GM19023 (cell line): ENCODE data around the gene PRR7.

Experiments
- ATAC-seq: cut with Tn5 transposase; IDR thresholded peaks from one replicate; pipeline ENCODE4 v1.9.1; 2021; ENCODE audit warnings: mild to moderate bottlenecking, moderate library complexity; ENCODE audit not compliant: unreplicated experiment

Gene PRR7

GRCh38 chr5:177468685-177469628, 22.3 kb downstream of the PRR7 start:
- ATAC-seq = no peak

- ATAC-seq = no peak
Measured at GRCh38 chr5:177469750-177470525, 23.3 kb downstream of the PRR7 start.

- no peak for ATAC-seq
Measured at GRCh38 chr5:177470759-177471536, 24.3 kb downstream of the PRR7 start.

GRCh38 chr5:177471610-177472356, 25.2 kb downstream of the PRR7 start:
- ATAC-seq = no peak

- peak; percentile 46 for ATAC-seq
Measured at GRCh38 chr5:177472460-177473442, 26.1 kb downstream of the PRR7 start.

- ATAC-seq = peak; percentile 40
Measured at GRCh38 chr5:177473443-177474001, 26.9 kb downstream of the PRR7 start, which contains the start of gene DBN1. Gene DBN1 (minus strand): TSS chr5:177473634. CDS start chr5:177473521, 113 bp downstream.

- ATAC-seq = no peak
Measured at GRCh38 chr5:177474002-177474476, 27.4 kb downstream of the PRR7 start.

- no peak for ATAC-seq
Measured at GRCh38 chr5:177474846-177475562, 28.4 kb downstream of the PRR7 start.

GRCh38 chr5:177475563-177476427, 29.2 kb downstream of the PRR7 start:
- no peak for ATAC-seq

GRCh38 chr5:177476531-177477233, 30.1 kb downstream of the PRR7 start:
- no peak for ATAC-seq

GRCh38 chr5:177477701-177478477, 31.3 kb downstream of the PRR7 start:
- ATAC-seq = no peak

- ATAC-seq = no peak
Measured at GRCh38 chr5:177478711-177479646, 32.4 kb downstream of the PRR7 start.

GRCh38 chr5:177479774-177480173, 33.2 kb downstream of the PRR7 start:
- no peak for ATAC-seq

GRCh38 chr5:177482359-177482795, 35.8 kb downstream of the PRR7 start:
- no peak for ATAC-seq
